GM12865 (cell line): Measurements from ENCODE around the gene KCTD2.
A peak's percentile ranks its signal among the peaks of the same experiment; 100 is the strongest.

Source experiments
- DNase-seq: peaks from one replicate; pipeline ENCODE4 v3.0.0; 2010; ENCODE audit warnings: low read depth
- H3K4me3 ChIP-seq: 2 replicates; pipeline ENCODE4 v1.5.1; 2011; ENCODE audit warnings: mild to moderate bottlenecking, low read depth, low read length, control low read depth
- CTCF ChIP-seq: IDR thresholded peaks from 2 replicates; pipeline ENCODE4 v1.5.1; 2011; ENCODE audit warnings: low read length, control low read depth, low read depth, inconsistent platforms; ENCODE audit not compliant: insufficient read depth; ENCODE audit errors: missing control alignments

The KCTD2 gene

GRCh38 chr17:75087558-75088453, 40.8 kb downstream of the KCTD2 start, which contains the start of gene SLC16A5:
TSS of gene SLC16A5 (plus strand) at chr17:75087954. CDS start at chr17:75093637, 5,683 bp downstream.
- DNase-seq, result peak; percentile 35
- H3K4me3 ChIP-seq, result peak within 1 kb of the TSS; percentile 49

GRCh38 chr17:75088465-75089417, 41.7 kb downstream of the KCTD2 start:
- TF ChIP-seq CTCF, result no peak
- no peak overlapping the region for H3K4me3 ChIP-seq
- DNase-seq, result no peak

More at GRCh38 chr17:75087558-75088453, 40.8 kb downstream of the KCTD2 start, which contains the start of gene SLC16A5:
- no peak for TF ChIP-seq CTCF

GRCh38 chr17:75090871-75091854, 44.1 kb downstream of the KCTD2 start:
- no peak overlapping the region for H3K4me3 ChIP-seq
- DNase-seq, result no peak
- TF ChIP-seq CTCF, result no peak

GRCh38 chr17:75091855-75092327, 44.9 kb downstream of the KCTD2 start:
- DNase-seq, result no peak
- TF ChIP-seq CTCF, result no peak
- H3K4me3 ChIP-seq, result no peak overlapping the region

GRCh38 chr17:75093548-75094158, 46.6 kb downstream of the KCTD2 start:
- no peak for DNase-seq
- H3K4me3 ChIP-seq, result no peak overlapping the region
- no peak for TF ChIP-seq CTCF

GRCh38 chr17:75094871-75095399, 47.9 kb downstream of the KCTD2 start:
- no peak overlapping the region for H3K4me3 ChIP-seq
- TF ChIP-seq CTCF, result no peak
- DNase-seq, result no peak
